SK-N-SH (cell line): ENCODE measurements around the gene GTF3C1.

ENCODE experiments used
- CTCF ChIP-seq: fragments of 200-600 bp; sonication (generic); IDR thresholded peaks from 2 replicates; pipeline ENCODE4 v1.6.1; 2017; ENCODE audit warnings: antibody characterized with exemption, mild to moderate bottlenecking, moderate library complexity
- ELF1 ChIP-seq: IDR thresholded peaks from 2 replicates; pipeline ENCODE4 v1.4.0; 2012
- EZH2phosphoT487 ChIP-seq: fragments of 200-600 bp; sonication (generic); IDR thresholded peaks from 2 replicates; pipeline ENCODE4 v1.6.1; 2017; ENCODE audit warnings: low read depth, mixed run types, mild to moderate bottlenecking, antibody characterized with exemption, moderate library complexity, borderline replicate concordance
- POLR2AphosphoS5 ChIP-seq: IDR thresholded peaks from 2 replicates; pipeline ENCODE4 v1.6.1; 2012; ENCODE audit warnings: low read depth, low read length
- RAD21 ChIP-seq: IDR thresholded peaks from 2 replicates; pipeline ENCODE4 v1.6.1; 2012; ENCODE audit warnings: mild to moderate bottlenecking, low read length
- RCOR1 ChIP-seq: fragments of 150-350 bp; IDR thresholded peaks from 2 replicates; pipeline ENCODE4 v1.6.1; 2017; ENCODE audit warnings: antibody characterized with exemption, low read length
- REST ChIP-seq: IDR thresholded peaks from 2 replicates; pipeline ENCODE4 v1.6.1; 2012; ENCODE audit warnings: mild to moderate bottlenecking, low read depth, low read length, moderate library complexity
- RFX5 ChIP-seq: IDR thresholded peaks from 2 replicates; pipeline ENCODE4 v1.6.1; 2012; ENCODE audit warnings: mild to moderate bottlenecking, improper control_type of control experiment, low read length
- SIN3A ChIP-seq: IDR thresholded peaks from 2 replicates; pipeline ENCODE4 v1.6.1; 2012; ENCODE audit warnings: low read depth, mild to moderate bottlenecking, low read length, moderate library complexity, borderline replicate concordance
- TAF1 ChIP-seq: IDR thresholded peaks from 2 replicates; pipeline ENCODE4 v1.6.1; 2012; ENCODE audit warnings: low read depth, mild to moderate bottlenecking, low read length, moderate library complexity, borderline replicate concordance
- YY1 ChIP-seq: IDR thresholded peaks from 2 replicates; pipeline ENCODE4 v1.4.0; 2012; ENCODE audit warnings: low read depth, mild to moderate bottlenecking
- TF ChIP-seq, protein P1 (sequence below): IDR thresholded peaks from 2 replicates; pipeline ENCODE4 v1.4.0; 2012; ENCODE audit warnings: low read depth

- TF ChIP-seq YY1 (no peak), POLR2AphosphoS5 (no peak), REST (no peak), CTCF (no peak), SIN3A (no peak), RCOR1 (no peak), TAF1 (no peak), EZH2phosphoT487 (no peak), RAD21 (no peak), RFX5 (no peak), ELF1 (no peak)
- TF ChIP-seq, protein P1, sequence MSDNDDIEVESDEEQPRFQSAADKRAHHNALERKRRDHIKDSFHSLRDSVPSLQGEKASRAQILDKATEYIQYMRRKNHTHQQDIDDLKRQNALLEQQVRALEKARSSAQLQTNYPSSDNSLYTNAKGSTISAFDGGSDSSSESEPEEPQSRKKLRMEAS = no peak
Observed at GRCh38 chr16:27480761-27481160, 69.0 kb downstream of the GTF3C1 start.
